ENCODE results near the gene DCD.

Gene DCD

DNA sequence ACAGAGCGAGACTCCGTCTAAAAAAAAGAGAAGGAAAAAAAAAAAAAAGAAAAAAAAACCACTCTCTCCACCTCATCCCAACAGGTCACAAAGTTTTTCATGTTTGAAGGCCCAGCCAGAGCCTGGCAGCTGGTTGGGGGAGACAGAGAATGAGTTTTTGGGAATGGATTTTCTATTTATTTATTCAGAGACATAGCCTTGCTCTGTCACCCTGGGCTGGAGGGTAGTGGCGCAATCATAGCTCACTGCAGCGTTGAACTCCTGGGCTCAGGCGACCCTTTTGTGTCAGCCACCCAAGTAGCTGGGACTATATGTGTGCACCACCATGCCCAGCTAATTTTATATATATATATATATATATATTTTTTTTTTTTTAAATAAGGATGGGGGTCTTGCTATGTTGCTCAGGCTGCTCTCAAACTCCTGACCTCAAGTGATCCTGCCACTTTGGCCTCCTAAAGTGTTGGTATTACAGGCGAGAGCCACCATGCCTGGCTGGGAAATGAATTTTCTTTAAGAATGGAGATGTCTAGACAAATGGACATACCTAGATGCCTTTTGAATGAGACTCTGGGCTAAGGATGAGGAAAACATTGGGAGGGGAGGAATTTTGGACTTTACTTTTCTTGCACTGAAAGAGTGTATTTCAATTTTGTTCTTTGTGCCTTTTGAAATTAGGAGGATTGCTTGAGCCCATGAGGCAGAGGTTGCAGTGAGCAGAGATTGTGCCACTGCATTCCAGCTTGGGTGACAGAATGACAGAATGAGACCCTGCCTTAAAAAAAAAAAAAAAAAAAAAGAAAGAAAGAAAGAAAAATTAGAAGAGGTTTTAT, 42.8 kb downstream of the DCD start:
- no peak for DNase-seq

- DNase-seq: no peak
Observed at GRCh38 chr12:54604436-54604835, 43.7 kb downstream of the DCD start.

DNA sequence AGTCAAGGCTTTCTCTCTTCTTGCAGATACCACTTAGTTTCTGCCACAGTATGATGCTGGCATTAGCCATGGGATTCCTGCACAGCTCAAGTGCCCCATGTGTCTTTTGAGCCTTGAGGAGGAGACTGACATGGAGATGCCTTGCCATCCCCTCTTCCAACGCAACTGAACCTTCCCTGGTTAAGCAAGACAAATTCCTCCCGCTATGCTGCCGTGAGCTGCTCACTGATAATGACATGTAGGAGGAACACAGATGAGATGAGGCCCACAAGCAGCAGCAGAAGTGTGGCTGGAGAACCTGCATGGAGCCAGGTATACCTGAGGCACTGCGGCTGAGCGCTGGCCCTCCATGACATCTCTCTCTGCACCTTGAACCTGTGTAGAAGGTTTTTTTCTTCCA, 44.3 kb downstream of the DCD start:
- no peak for DNase-seq

- DNase-seq: peak; percentile 41
Observed at GRCh38 chr12:54603173-54603814, 44.9 kb downstream of the DCD start.

- DNase-seq: no peak
Observed at GRCh38 chr12:54602661-54603060, 45.5 kb downstream of the DCD start.

DNA sequence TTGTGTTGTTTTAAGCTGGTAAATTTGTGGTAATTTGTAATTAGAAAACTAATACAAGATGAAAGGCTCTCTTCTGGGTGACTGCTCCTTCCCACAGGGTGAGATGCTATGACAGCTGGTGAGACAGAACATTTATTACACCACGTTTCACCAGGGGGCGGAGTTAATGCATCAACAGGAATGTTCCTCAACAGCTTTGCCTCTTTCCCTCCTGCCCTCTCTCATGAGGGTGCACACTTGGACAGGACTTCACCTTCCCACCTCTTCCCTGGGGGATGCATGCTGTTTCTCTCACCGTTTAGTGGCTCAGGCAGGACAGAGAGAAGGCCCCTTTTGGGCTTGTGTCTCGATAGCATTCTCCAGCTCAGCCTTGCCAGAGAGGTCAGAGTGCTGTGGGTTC, 46.3 kb downstream of the DCD start:
- DNase-seq: no peak

DNA sequence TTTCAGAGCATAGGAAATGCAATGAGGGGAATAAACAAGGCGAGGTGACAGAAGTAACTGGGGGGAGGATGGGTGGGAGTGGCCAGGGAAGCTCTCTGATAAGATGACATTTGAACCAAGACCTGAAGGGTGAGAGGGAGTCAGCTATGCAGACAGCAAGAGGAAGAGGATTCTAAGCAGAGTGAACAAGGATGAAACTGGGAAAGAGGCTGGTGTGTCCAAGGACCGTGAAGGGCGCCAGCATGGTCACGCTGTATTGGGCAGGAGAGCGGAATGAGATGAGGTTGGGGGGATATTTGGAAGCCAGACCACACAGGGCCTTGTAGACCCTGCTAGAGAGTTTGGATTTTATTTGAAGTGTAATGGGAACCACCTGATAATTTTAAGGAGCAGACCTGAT, 49.2 kb downstream of the DCD start:
- DNase-seq: no peak

GRCh38 chr12:54596526-54596946, 51.6 kb downstream of the DCD start:
- peak; percentile 32 for DNase-seq

- DNase-seq: no peak
Observed at GRCh38 chr12:54595471-54595870, 52.7 kb downstream of the DCD start.
